Keratinocyte (primary cell): Measurements from ENCODE around the gene EYA3. TPM values are rescaled to one million over a fixed set of nuclear protein-coding genes. Genes with fewer than 3 reads are reported as not detected.
A peak's percentile ranks its signal among the peaks of the same experiment; 100 is the strongest.

Experiments
- DNase-seq: peaks from one replicate; pipeline ENCODE4 v3.0.0-alpha.2; 2011; ENCODE audit warnings: low read depth, missing footprints, low spot score
- FAIRE-seq: peaks from 2 replicates; lab custom pipeline; 2011; peaks lifted over from hg19 to GRCh38; lab: Jason Lieb, UNC
- H2AFZ ChIP-seq: 2 replicates; pipeline ENCODE4 v1.6.0; 2012; ENCODE audit warnings: low read length, control low read depth, inconsistent platforms; ENCODE audit not compliant: control insufficient read depth
- H3K27ac ChIP-seq: 2 replicates; pipeline ENCODE4 v1.5.1; 2011; ENCODE audit warnings: low read length; ENCODE audit not compliant: control insufficient read depth, insufficient read depth
- H3K27me3 ChIP-seq: 3 replicates; pipeline ENCODE4 v1.6.0; 2011; ENCODE audit warnings: low read length; ENCODE audit not compliant: control insufficient read depth, insufficient read depth; ENCODE audit errors: extremely low read depth
- H3K36me3 ChIP-seq, 2 experiments: 2 replicates in 1 of 2; 3 replicates in 1 of 2; pipeline ENCODE4 v1.5.1; 2011; ENCODE audit warnings: low read length in 2 of 2, mild to moderate bottlenecking in 1 of 2; ENCODE audit not compliant: control insufficient read depth in 2 of 2, insufficient read depth in 2 of 2; ENCODE audit errors: extremely low read depth in 1 of 2
- H3K4me1 ChIP-seq: 3 replicates; pipeline ENCODE4 v1.5.1; 2011; ENCODE audit warnings: low read length; ENCODE audit not compliant: control insufficient read depth, insufficient read depth; ENCODE audit errors: extremely low read depth
- H3K4me2 ChIP-seq: 3 replicates; pipeline ENCODE4 v1.6.0; 2011; ENCODE audit warnings: low read depth, low read length; ENCODE audit not compliant: control insufficient read depth, insufficient read depth; ENCODE audit errors: extremely low read depth
- H3K4me3 ChIP-seq, 3 experiments: fragments of 200-600 bp in 1 of 3; sonication (generic) in 1 of 3; 2 replicates in 2 of 3; 3 replicates in 1 of 3; pipeline ENCODE4 v1.5.1; 2011 to 2016; ENCODE audit warnings: low read length in 3 of 3, mild to moderate bottlenecking in 3 of 3, control low read depth in 2 of 3, inconsistent platforms in 1 of 3, low read depth in 1 of 3, mixed read lengths in 1 of 3, mixed run types in 1 of 3, moderate library complexity in 1 of 3; ENCODE audit not compliant: control insufficient read depth in 2 of 3, insufficient read depth in 2 of 3; ENCODE audit errors: extremely low read depth in 1 of 3
- H3K79me2 ChIP-seq: 2 replicates; pipeline ENCODE4 v1.6.0; 2012; ENCODE audit warnings: low read length; ENCODE audit not compliant: control insufficient read depth, insufficient read depth
- H3K9ac ChIP-seq: 3 replicates; pipeline ENCODE4 v1.6.0; 2011; ENCODE audit warnings: low read length; ENCODE audit not compliant: control insufficient read depth, insufficient read depth; ENCODE audit errors: extremely low read depth
- H3K9me1 ChIP-seq: 3 replicates; pipeline ENCODE4 v1.6.0; 2011; ENCODE audit warnings: low read length; ENCODE audit not compliant: control insufficient read depth, insufficient read depth; ENCODE audit errors: extremely low read depth
- H3K9me3 ChIP-seq: 2 replicates; pipeline ENCODE4 v1.5.1; 2012; ENCODE audit warnings: low read depth, low read length; ENCODE audit not compliant: control insufficient read depth
- H4K20me1 ChIP-seq: 3 replicates; pipeline ENCODE4 v1.6.0; 2011; ENCODE audit warnings: low read length; ENCODE audit not compliant: control insufficient read depth, insufficient read depth; ENCODE audit errors: extremely low read depth
- EZH2 ChIP-seq: IDR thresholded peaks from one replicate; pipeline ENCODE4 v1.6.1; 2012; ENCODE audit warnings: inconsistent platforms, mild to moderate bottlenecking, low read length, moderate library complexity
- dilution Hi-C: fragments of 300-500 bp; cut with MboI; formaldehyde crosslinking; loops from one replicate; pipeline ENCODE4 v1.7.0; 2020; ENCODE audit warnings: low sequenced_read_pairs; ENCODE audit not compliant: extremely low pct_ligation_motif_present
- polyA plus RNA-seq, 5 experiments: library from polyadenylated mRNA; depleted of rRNA in 3 of 5; stranded (reverse) in 3 of 5; stranded (forward) in 1 of 5; unstranded in 1 of 5; fragments of >200 nt; gene quantifications; 1 replicate in 1 of 5; 2 replicates in 3 of 5; 3 replicates in 1 of 5; pipeline versions ENCODE4 v1.2.1 to v1.2.3, GENCODE V29; 2011 to 2012; ENCODE audit warnings: missing spikeins in 2 of 5, low read depth in 1 of 5, low replicate concordance in 1 of 5
- TF ChIP-seq, protein P1 (sequence below), 3 experiments: IDR thresholded peaks in 1 of 3; conservative IDR thresholded peaks in 1 of 3; optimal IDR thresholded peaks in 1 of 3; 2 replicates in 2 of 3; 3 replicates in 1 of 3; pipeline versions ENCODE3 to v1.5.1; 2011; ENCODE audit warnings: low read length in 3 of 3, mild to moderate bottlenecking in 3 of 3, moderate library complexity in 2 of 3, control low read depth in 1 of 3, inconsistent platforms in 1 of 3; ENCODE audit not compliant: insufficient read depth in 2 of 3; ENCODE audit errors: extremely low read depth in 1 of 3

Gene EYA3
- polyA plus RNA-seq, 1 donor (not counting 4 experiments of a cell fraction or from before 2014, with no cell fraction given), result 17.6 TPM

DNA sequence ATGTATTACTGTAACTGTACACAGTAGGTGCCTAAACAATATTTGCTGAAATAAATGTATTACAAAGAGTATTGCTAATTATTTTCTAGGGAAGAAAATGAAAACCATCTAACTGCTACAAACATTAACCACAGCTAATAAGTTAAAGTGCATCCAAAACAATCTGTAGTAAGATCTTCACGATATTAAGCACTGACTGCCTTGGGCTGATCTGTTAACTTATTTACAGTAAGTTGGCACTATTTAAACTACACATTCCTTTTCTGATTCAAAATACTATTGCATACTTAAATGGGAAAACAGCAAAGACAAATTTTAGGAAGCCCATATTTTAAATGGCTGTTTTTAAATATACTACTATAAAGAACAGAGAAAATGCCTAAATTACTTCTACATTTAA, 4.5 kb downstream of the EYA3 start:
- TF ChIP-seq EZH2, result no peak
- TF ChIP-seq, protein P1, sequence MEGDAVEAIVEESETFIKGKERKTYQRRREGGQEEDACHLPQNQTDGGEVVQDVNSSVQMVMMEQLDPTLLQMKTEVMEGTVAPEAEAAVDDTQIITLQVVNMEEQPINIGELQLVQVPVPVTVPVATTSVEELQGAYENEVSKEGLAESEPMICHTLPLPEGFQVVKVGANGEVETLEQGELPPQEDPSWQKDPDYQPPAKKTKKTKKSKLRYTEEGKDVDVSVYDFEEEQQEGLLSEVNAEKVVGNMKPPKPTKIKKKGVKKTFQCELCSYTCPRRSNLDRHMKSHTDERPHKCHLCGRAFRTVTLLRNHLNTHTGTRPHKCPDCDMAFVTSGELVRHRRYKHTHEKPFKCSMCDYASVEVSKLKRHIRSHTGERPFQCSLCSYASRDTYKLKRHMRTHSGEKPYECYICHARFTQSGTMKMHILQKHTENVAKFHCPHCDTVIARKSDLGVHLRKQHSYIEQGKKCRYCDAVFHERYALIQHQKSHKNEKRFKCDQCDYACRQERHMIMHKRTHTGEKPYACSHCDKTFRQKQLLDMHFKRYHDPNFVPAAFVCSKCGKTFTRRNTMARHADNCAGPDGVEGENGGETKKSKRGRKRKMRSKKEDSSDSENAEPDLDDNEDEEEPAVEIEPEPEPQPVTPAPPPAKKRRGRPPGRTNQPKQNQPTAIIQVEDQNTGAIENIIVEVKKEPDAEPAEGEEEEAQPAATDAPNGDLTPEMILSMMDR (optimal IDR thresholded peaks at IDR 0.05 in 1 of 3, IDR thresholded peaks at IDR 0.05 in 1 of 3, conservative IDR thresholded peaks at IDR 0.05 in 1 of 3; ENCODE audit: extremely low read depth in 1 of 3, insufficient read depth in 2 of 3, low read length in 3 of 3), result no peak
- H3K79me2 ChIP-seq, result peaks cover 79% of the 10 kb centered on the region
- no peaks in the 10 kb centered on the region for H3K9me3 ChIP-seq
- no peak overlapping the region for H3K9ac ChIP-seq
- H3K4me2 ChIP-seq, result no peak overlapping the region
- no peak overlapping the region for H3K4me3 ChIP-seq
- dilution Hi-C loops, result no loop called here
- H3K36me3 ChIP-seq, result peaks cover 1 to 9% of the 10 kb centered on the region in 2 experiments
- H3K4me1 ChIP-seq, result peaks cover 31% of the 10 kb centered on the region
- FAIRE-seq (no peak), DNase-seq (no peak)
- H3K9me1 ChIP-seq, result no peaks in the 10 kb centered on the region
- no peaks in the 10 kb centered on the region for H3K27me3 ChIP-seq
- H2AFZ ChIP-seq, result no peak overlapping the region
- H4K20me1 ChIP-seq, result peaks cover 3% of the 10 kb centered on the region
- H3K27ac ChIP-seq, result no peak overlapping the region

DNA sequence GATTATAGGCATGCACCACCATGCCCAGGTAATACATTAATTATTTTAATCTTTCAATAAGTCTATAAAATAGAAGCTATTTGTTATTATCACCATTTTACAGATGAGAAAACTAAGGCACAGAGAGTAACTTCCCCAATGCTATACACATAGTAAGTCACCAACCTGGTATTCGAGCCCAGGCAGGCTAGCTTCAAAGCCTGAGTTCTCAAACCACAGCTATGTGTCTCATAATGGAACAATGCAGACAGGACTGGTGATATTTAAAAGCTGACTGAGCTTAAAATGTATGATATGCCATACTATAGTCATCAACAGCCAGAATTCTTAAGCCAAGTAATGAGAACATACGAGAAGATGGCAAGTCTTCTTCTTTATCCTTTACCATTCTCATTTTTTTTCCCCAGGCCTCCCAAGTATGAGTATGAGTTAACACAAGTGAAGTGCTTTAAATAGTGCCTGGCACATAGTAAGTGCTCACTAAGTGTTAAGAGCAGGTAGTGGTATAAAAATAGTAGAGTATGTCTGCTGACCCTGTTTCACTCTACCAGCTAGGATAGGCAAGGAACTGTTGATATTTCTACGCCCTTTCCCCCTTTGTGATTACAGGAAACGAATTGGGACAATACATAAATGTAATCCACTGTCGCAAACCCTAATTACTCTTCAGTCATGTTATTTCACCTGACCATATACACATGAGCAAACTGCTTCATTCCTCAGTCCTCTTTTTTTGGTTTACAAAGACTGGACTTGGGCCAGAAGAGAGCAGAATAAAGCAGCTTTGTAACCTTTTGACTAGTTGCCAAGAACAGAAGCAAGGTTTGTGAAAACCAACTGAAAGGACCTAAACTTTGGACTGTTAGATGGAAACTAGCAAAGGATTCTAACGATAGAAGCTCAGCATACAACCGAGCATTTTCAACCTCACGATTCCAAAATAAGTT, 9.5 kb downstream of the EYA3 start:
- no peak overlapping the region for H3K4me3 ChIP-seq
- H2AFZ ChIP-seq, result no peak overlapping the region
- H3K27ac ChIP-seq, result peak overlapping the region; percentile 26
- DNase-seq (peak; percentile 75), FAIRE-seq (peak; percentile 81)
- H3K4me2 ChIP-seq, result peak overlapping the region; percentile 24
- H3K9me1 ChIP-seq, result no peaks in the 10 kb centered on the region
- H3K9ac ChIP-seq, result no peak overlapping the region
- H4K20me1 ChIP-seq, result peaks cover 3% of the 10 kb centered on the region
- H3K36me3 ChIP-seq, result peaks cover 1 to 13% of the 10 kb centered on the region in 2 experiments
- no peak for TF ChIP-seq EZH2
- TF ChIP-seq, protein P1 (optimal IDR thresholded peaks at IDR 0.05 in 1 of 3, IDR thresholded peaks at IDR 0.05 in 1 of 3, conservative IDR thresholded peaks at IDR 0.05 in 1 of 3; ENCODE audit: extremely low read depth in 1 of 3, insufficient read depth in 2 of 3, low read length in 3 of 3), result no peak
- no peaks in the 10 kb centered on the region for H3K27me3 ChIP-seq
- no peaks in the 10 kb centered on the region for H3K9me3 ChIP-seq
- dilution Hi-C loops, result no loop called here
- H3K4me1 ChIP-seq, result peaks cover 8% of the 10 kb centered on the region
- peaks cover 73% of the 10 kb centered on the region for H3K79me2 ChIP-seq
